Ureter (tissue), 1 donor: ENCODE data around the gene IGF2. TPM values are rescaled to one million over a fixed set of nuclear protein-coding genes. Genes with fewer than 3 reads are reported as not detected.

Source experiments
- DNase-seq: peaks from one replicate; pipeline ENCODE4 v3.0.0-alpha.2; 2020; ENCODE audit warnings: low spot score
- total RNA-seq: library from RNA; stranded (reverse); gene quantifications from one replicate; pipeline ENCODE4 v1.2.4, GENCODE V29; 2023
- donor health status: DM: yes; HTN: yes; CAD: no.

The IGF2 gene
- total RNA-seq, 1 donor from 2014 or later: 61.1 TPM

DNA sequence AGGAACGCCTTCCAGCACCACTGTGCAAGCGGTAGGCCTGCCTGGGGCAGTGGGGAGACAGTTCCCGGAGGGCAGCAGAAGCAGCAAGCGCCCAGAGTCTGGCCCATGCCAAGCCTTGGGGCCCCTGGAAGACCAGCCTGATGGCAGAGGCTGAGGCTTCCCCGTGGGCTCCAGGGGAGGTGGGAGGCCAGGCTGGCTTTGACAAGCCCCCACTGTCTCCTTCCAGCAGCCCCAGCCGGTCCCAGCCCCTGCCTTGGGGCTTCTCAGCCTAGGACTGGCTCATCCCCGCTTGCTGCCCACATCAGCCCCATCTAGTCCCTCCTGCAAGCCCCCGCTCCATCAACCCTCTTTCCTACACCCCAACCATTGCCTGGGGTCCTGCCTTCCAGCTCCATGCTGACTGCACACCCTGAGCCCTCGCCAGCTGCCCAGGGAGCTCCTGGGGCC, 46.7 kb downstream of the IGF2 start:
- DNase-seq: peak; percentile 30

DNA sequence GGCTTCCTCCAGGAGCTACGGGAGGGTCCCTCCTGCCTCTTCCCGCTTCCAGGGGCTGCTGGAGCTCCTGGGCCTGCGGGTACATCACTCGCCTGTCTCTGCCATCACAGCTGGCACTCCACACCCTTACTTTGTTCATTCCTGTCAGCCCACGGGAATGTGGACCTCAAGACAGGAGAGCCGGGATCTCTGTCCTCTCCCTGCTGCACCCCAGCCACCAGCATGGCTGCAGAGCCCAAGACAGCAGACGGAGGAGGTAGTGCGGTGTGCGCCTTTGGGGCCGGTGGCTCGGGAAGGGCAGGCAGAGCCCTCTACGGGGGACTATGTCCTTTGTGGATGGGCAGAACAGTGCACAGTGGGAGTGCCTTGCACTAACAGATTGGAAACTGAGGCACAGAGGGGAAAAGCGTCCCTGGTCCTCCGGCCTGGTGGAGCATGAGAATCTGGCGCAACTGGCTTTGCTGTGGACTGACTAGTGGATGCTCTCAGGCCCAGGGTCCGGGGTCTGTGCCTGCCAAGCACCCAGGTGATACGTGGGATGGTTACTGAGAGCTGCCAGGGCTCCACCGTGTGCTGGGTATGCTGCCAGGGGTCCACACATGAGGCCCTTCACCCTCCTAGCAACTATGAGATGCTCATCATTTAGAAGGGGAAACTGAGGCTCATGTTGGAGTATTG, 47.3 kb downstream of the IGF2 start:
- peak; percentile 40 for DNase-seq

DNA sequence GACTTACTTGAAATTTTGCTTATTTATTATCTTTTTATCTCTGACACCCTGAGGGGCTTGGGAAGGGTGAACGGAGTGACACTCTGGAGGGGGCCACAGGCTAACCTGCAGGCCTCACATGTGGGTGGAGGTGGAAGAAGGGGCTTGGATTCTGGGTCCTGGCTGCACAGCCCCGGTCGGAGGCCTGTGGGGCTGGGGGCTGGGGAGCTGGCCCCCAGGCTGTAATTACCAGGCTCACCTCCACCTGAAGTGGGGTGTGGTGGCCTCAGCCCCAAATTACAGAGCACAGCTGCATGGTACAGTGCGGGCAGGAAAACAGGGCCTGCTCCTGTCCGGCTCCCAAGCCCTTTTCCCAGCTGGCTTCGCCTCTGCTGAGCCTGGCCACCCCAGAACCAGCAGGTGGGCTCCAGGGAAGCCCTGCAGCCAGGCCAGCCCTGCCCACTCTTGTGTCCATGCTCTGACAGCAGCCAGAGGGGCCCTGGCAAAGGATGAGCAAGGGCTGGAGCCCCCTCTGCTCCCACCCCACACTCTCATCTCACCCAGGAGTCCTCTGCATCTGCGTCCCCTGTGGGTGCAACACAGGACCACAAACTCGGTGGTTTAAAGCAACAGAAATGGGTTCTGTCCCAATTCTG, 48.0 kb downstream of the IGF2 start:
- DNase-seq: peak; percentile 24

DNA sequence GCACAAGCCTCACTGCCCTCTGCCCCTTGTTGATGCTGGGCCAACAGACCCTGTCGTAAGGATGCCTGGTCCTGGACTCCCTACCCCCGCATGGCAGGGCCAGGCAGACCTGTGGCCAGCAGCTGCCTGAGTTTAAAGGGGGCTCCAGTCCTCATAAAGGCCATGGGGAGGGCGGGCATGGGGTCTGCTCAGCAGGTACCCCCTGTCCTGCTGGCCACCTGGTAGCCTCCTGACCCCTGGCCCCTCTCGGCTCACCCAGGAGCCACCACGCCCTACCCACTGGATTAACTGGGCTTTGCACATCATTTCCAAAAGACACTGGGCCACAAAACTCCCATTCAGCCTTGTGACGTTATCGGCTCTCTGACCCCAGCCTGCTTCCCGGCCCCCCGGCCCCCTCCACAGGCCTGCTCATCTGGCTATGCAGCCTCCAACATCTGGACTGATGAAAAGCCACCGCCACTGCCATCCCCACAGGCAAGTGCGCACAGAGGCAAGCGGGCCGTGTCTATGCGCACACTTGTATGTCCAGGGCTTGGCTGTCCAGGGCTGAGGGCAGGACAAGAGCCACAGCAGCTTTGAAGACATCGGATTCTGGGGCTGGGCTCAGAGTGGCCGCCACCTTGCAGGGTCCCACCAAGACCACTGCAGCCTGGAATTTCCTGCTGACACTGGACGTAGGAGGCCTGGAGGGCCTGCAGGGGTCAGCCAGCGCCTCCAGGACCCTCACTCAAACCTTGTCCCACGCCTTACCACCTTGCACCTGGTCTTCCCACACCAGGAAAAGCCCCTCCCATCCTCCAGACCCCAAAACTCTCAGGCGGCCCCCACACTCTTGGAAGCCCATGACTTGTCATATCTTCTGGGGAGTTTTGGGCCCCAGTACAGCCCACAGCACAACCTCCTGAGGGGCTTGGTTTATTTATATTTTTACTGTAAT, 48.7 kb downstream of the IGF2 start:
- DNase-seq: peak; percentile 28

DNA sequence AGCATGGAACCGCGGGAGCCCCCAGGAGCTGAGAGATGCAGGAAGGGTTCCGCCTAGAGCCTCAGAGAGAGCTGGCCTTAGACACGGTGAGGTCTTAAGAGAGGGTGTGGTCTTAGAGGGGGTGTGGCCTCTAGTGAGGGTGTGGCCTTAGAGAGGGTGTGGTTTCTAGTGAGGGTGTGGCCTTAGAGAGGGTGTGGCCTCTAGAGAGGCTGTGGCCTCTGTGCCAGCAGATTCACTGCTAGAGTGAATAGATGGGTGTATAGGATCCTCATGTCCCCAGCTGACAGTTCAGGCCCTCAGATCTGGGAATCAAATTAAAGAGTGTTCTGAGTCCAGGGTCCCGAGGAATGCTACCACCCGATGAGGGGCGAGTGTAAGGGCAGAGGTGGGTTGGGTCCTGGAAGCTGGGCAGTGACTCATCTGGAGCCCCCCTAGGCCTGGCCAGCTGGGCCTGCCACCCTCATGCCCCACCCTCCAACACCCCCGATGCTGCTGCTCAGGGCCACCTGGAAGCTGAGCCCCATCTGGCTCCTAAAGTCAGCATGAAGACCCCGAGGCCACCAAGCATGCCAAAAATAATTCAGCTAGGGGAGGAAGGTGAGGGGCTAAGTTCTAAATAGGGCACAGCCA, 49.5 kb downstream of the IGF2 start:
- DNase-seq: peak; percentile 34

DNA sequence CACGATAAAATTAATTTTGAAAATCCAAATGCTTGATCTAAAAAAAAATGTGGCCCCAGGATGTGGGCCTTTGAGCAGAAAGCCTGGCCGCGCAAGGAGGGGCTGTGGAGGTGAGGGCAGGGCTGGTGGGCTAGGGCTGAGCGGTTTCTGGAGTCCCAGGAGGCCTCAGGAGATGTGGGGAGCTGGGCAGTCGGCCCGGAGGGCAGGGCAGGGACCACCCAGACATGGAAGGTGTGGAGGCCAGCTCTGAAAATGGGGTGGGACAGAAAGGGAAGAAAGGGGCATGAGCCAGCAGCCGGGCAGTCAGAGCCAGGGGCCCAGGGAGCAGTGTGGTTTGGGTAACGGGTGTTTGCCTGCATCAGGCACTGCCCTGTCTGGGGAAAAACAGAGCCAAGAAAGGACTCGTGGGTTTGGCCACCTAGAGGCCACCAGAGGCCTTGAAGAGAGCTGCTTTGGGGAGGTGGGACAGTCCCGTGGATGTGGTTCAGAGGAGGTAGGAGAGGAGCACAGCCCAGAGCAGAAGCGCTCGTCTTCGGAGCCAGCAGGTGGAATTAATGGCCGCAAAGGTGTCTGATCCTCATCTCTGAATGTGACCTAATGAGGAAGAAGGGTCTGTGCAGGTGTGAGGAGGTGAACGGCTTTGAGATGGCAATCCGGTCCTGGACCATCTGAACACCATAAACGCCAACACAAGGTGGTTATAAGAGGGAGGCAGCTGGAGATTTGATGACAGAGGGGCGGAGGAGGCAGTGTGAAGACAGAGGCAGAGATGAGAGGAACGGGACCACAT, 50.2 kb downstream of the IGF2 start:
- peak; percentile 35 for DNase-seq

DNA sequence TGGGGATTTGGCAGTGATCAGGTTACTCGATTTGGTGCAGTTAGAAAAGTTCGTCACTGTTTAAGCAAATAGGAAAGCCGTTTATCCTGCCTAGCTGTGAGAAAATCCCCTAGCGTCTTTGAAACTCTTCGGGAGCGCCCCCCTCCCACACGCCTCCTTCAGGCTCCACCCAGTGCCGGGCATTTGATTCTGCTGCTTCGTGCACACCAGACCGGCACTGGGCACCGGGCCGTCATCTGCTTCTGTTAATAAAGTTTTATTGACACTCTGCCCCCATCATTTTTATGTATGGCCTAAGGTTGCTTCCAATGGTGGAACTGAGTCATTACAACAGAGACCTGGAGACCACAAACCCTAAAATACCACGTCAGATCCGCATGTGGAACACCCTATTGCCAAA, 50.9 kb downstream of the IGF2 start:
- peak; percentile 25 for DNase-seq

DNA sequence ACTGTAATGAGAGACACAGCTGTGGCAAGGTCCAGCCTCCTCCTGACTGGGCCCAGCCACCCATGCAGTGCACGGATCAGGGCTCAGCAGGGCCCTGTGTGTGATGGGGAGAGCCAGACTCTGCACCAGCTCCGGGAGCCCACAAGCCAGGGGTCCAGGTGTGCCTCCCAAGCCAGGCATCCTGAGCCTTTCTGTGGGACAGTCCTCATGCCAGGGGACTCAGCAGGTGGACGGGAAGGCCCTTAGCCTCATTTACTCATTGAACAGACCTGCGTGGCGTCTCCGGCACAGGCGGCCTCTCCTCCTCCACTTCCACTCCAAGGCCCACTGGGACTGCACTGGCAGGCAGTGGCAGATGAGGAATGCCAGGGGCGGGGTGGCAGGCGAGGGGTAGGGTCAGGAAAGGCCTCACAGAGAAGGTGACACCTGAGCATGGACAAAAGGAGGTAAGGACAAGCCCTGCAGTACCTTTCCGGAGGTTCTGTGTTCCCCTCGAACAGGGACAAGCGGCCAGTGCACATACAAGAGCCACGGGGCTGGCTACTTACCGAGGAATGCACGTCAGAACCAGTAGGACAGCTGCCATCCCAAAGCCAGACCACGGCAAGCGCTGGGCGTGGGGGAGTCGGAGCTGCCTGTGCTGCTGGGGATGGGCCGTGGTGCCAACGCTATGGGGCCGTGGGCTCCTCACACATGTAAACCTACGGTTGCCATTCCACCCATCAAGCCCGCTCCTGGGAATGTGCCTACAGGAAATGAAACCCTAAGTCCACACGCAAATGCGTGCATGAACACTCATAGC, 52.7 kb downstream of the IGF2 start:
- peak; percentile 28 for DNase-seq

DNA sequence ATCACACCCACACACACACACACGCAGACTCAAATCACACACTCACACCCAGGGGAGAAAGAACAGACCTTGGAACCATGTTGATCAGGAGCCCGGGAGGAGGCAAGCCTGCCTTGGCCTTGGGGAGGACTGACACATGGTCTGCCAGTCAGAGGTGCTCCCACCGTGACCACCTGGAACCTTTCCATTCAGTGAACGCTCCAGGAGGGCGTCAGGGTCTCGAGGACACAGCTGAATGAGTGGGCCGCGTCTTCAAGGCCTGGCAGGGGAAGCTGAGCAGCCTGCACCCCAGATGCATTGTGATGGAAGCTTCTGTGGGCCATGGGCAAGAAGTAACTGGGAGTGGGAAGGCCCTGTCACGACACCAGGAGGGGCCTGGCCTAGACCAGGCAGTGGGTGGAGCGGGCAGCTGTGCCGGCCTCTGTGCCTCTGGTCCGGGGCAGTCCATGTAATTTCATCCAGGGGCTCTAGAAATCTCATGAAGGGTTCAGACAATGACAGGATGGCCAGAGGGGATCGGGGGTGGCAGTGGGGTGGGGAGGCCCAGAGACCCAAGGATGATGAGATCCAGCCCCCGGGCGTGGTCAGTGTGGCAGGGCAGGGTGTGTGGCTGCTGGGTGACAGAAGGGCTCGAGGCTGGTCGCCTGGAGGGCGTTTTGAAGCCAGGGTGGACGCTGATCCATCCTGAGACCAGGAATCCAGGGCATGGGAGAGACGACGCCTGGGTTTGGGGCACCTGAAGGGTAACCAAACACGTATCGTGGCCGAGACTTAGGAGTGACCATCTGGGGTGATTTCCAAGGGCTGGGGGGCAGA, 53.7 kb downstream of the IGF2 start:
- peak; percentile 32 for DNase-seq

DNA sequence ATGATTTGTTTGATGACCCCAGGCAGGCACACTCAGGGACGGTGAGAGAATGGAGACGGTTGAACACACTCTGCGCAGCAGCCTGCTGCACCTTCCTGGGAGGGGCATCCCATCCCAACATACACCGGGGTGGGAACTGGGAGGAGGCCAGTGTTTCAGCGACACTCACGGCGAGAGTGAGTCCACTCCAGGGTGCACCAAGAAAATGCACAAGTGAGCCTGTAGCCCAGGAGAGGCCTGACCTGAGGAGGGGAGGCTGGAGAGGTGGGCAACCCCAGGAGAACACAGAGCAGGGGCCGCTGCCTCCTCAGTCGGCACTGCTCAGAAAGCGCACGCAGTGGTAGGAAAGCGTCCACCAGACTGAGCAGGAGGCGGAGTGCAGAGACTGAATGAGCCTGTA, 54.5 kb downstream of the IGF2 start:
- DNase-seq: peak; percentile 23

Other genes starting within 250 kb of the IGF2 start
- gene PRR33, start 247.5 kb downstream of the IGF2 start, total RNA-seq: not detected
- 57.7 TPM for gene TNNT3, start 219.7 kb downstream of the IGF2 start, total RNA-seq
- 40.5 TPM for gene MRPL23, start 192.1 kb downstream of the IGF2 start, total RNA-seq
- 130 TPM for gene H19, start 141.5 kb downstream of the IGF2 start, total RNA-seq
- not detected for gene INS, start 21.8 kb upstream of the IGF2 start, total RNA-seq
- 4.3 TPM for gene TH, start 32.4 kb upstream of the IGF2 start, total RNA-seq
- gene ASCL2, start 131.2 kb upstream of the IGF2 start, total RNA-seq: 7.9 TPM
- gene C11orf21, start 162.5 kb upstream of the IGF2 start, total RNA-seq: 2.3 TPM
- gene TSPAN32, start 162.6 kb upstream of the IGF2 start, total RNA-seq: 4.3 TPM
- gene CD81, start 237.9 kb upstream of the IGF2 start, total RNA-seq: 831 TPM